ENCODE data around the gene NOG. TPM values are rescaled to one million over a fixed set of nuclear protein-coding genes. Genes with fewer than 3 reads are reported as not detected.

The NOG gene
- 2.2 TPM for total RNA-seq (ENCODE audit: insufficient read depth, low replicate concordance)

GRCh38 chr17:56593646-56594319 lies at the start of gene NOG:
NOG (plus strand) TSS chr17:56593699; CDS start chr17:56594224, 525 bp downstream.
- DNase-seq (ENCODE audit: low spot score): peak; percentile 79

- no peak for DNase-seq (ENCODE audit: low spot score)
Observed at GRCh38 chr17:56545106-56545505, 48.4 kb upstream of the NOG start.

DNA sequence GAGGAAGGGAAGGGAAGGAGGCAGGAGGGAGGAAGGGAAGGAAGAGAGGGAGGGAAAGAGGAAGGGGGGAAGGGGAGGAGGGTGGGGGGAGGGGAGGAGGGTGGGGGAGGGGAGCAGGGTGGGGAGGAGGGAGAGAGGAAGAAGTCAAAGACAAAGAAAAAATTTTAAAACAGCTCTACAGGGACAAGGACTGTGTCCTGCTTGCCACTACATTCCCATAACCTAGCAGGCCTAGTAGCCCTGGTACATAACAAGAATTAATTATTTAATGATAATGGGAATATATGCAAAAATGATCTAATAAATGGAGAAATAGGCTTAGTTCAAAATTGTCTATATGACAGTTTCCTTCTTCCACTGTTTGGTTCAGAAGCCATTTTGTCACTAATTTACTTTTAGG lies 47.6 kb upstream of the NOG start:
- DNase-seq (ENCODE audit: low spot score): no peak

DNA sequence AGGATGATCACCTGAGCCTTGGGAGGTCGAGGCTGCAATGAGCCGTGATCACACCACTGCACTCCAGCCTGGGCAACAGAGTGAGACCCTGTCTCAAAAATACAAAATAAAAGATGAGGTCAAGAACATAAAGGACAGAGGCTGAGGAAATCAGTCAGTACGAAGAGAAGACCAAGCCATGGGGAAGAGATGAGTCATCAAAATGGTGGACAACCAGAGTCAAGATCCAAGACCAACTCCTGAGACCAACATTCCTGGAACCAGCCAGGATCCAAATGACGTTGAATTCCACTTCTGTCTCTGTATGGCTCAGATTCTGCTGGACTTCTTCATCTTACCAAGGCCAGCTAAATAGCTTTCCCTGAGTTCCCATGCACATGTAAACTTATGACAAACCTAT lies 44.8 kb upstream of the NOG start:
- no peak for DNase-seq (ENCODE audit: low spot score)

DNA sequence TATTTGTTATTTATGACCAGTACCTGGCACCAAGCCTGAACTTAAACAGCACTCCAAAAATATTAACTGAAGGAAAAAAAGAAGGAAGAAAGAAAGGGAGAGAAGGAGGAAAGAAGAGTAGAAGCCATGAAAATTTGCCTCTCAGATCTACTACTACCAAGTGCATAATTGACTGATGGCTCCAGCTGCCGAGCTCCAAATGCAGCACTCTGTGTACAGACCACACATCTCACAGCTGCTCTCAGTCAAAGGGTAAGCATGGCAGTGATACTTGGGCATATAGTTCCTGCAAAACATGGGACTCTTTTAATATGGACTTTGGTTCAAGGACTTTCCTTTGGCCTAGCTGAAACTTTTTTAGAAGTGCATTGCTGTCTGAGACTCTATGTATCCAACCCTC lies 44.0 kb upstream of the NOG start:
- DNase-seq (ENCODE audit: low spot score): no peak

- no peak for DNase-seq (ENCODE audit: low spot score)
Observed at GRCh38 chr17:56557682-56558081, 35.8 kb upstream of the NOG start.

- no peak for DNase-seq (ENCODE audit: low spot score)
Observed at GRCh38 chr17:56558088-56558487, 35.4 kb upstream of the NOG start.

DNA sequence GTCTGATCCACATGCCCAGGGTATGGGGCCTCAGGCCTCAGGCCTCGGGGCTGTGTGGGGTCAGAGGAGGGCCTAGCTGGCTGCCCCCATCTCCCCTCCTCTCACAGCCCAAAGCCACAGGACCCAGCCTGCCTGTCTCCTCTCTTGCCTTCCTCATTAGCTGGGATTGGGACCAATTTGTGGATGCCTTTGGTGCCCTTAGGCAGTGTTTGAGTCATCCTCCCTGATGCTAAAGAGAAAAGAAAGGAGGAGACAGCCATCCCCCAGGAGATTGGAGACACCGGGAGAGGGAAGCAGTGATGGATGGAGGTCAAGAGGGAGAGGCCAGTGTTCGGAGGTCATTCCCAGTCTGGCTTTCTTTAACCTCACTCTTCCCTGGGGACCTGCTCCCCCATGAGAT lies 23.3 kb upstream of the NOG start:
- no peak for DNase-seq (ENCODE audit: low spot score)

DNA sequence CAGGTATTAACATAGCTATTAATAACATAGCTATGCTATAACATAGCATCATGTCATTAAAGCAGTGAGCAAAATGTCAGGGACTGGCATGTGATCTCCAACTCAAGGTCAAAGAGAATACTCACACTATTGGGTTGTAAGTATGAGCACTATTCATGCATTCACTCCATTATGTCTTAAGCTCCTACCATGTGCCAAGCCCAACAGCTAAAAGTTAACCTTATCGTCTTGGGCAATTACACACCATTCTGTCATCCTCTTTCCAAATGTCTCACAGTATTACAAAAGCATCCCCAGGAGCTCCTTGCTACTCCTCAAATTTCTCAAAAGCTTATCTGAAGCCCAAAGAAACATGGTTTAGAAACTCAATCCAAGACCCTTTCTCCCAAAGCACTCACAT lies 22.0 kb upstream of the NOG start:
- DNase-seq (ENCODE audit: low spot score): no peak

DNA sequence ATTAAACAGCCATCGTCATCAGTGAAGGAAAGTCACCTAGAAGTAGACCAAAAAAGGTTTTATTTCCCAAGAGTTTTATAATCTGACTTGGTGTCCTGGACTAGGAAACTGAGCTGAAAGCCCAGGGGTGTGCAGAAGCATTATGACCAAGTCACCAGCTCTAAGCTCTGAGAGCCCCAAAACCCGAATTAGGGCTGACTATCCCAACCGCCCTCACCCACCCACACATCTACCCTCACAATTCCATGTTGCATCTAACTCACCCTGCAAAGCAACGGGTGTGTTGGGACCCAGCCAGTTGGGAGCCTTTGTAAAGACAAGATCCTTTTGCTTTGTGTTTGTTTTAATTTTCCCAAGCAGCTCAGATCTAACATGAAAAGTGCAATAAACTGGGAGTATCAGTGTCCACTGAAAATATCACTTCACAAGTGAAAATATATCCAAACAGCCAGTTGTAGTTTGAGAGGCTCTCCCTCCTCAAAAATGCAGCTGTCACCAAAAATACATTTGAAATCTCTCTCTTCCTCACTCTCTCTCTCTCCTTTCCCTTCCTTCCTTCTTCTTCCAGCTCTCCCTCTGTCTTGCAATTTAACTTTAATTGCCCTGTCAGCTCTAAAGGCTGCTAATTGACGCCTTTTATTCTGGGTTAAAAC lies 16.2 kb upstream of the NOG start:
- DNase-seq (ENCODE audit: low spot score): no peak

- peak; percentile 19 for DNase-seq (ENCODE audit: low spot score)
Observed at GRCh38 chr17:56577843-56578204, 15.7 kb upstream of the NOG start.

GRCh38 chr17:56581635-56582627 lies 11.6 kb upstream of the NOG start:
- no peak for DNase-seq (ENCODE audit: low spot score)

DNA sequence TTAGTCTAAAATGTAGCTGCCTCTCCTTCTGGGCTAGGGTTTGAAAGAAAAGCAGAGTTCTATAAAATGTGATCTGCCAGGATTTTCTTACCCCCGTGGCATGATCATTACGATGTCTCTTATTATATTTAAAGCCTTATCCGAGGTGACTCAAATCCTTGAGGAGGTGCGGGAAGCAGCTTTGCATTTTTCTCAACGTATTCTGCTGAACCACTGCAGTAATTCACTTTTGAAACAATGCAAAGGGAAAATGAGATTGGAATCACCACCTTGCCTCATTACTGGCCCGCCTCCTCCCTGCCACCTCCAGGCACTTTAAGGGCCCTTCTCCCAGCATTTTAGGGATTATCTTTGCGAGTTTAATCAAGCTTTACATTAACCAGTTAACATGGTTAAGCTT lies 9.7 kb upstream of the NOG start:
- no peak for DNase-seq (ENCODE audit: low spot score)

- DNase-seq (ENCODE audit: low spot score): no peak
Observed at GRCh38 chr17:56587298-56587697, 6.2 kb upstream of the NOG start.

DNA sequence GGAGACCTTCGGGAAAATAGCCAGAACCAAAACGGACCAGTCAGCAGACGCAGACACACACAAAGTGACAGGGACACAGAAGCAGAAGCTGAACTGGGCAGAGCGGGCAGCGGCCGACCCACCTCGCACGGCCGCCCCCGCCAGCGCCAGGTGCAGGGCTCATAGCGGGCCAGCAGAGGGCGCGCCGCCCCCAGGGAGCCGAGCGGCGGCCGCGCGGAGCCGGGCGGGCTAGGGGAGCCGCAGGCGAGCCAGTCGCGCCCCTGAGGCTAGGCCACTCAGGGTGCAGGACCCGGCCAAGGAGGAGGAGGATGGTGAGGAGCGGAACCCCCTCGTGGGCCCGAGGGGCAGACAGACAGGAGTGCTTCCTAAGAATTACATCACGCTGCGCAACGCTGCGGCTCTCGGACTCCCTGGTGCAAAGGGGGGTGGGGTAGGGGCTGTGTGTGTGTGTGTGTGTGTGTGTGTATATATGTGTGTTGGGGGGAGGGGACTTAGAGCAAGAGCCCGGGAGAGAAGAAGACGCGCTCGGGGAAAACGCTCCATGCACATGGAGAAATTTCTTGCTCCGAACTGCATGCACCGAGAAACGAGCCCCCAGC lies 913 bp upstream of the NOG start:
- DNase-seq (ENCODE audit: low spot score): peak; percentile 56

DNA sequence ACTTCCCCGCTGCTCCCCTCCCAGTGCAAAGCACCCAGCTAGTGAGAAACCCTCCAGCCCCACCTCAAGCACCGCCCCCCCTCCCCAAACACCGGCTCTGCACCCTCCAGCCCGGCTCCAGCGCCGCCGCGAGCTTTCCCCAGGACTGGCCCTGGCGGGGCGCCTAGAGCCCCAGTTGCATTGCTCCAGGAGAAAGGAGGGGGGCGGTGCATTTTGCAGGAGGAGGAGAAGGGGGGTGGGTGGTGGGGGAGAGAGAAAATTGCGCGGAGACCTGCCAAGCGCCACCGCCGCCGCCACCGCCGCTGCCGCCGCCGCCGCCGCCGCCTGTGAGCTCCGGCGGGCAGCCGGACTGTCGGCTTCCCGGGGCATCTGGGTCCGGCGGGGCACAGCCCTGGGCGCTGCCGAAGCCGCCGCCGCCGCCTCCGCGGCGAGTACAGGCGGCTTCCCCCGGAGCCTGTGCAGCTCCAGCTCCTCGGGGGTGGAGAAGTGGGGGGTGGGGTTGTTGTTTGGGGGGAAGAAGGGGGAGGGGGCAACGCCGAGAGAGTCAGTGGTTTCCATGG lies 333 bp upstream of the NOG start:
- peak; percentile 50 for DNase-seq (ENCODE audit: low spot score)

DNA sequence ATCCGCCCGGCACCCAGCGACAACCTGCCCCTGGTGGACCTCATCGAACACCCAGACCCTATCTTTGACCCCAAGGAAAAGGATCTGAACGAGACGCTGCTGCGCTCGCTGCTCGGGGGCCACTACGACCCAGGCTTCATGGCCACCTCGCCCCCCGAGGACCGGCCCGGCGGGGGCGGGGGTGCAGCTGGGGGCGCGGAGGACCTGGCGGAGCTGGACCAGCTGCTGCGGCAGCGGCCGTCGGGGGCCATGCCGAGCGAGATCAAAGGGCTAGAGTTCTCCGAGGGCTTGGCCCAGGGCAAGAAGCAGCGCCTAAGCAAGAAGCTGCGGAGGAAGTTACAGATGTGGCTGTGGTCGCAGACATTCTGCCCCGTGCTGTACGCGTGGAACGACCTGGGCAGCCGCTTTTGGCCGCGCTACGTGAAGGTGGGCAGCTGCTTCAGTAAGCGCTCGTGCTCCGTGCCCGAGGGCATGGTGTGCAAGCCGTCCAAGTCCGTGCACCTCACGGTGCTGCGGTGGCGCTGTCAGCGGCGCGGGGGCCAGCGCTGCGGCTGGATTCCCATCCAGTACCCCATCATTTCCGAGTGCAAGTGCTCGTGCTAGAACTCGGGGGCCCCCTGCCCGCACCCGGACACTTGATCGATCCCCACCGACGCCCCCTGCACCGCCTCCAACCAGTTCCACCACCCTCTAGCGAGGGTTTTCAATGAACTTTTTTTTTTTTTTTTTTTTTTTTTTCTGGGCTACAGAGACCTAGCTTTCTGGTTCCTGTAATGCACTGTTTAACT lies 1.0 kb downstream of the NOG start:
- DNase-seq (ENCODE audit: low spot score): no peak

DNA sequence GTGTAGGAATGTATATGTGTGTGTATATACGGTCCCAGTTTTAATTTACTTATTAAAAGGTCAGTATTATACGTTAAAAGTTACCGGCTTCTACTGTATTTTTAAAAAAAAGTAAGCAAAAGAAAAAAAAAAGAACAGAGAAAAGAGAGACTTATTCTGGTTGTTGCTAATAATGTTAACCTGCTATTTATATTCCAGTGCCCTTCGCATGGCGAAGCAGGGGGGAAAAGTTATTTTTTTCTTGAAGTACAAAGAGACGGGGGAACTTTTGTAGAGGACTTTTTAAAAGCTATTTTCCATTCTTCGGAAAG lies 1.6 kb downstream of the NOG start:
- DNase-seq (ENCODE audit: low spot score): no peak

DNA sequence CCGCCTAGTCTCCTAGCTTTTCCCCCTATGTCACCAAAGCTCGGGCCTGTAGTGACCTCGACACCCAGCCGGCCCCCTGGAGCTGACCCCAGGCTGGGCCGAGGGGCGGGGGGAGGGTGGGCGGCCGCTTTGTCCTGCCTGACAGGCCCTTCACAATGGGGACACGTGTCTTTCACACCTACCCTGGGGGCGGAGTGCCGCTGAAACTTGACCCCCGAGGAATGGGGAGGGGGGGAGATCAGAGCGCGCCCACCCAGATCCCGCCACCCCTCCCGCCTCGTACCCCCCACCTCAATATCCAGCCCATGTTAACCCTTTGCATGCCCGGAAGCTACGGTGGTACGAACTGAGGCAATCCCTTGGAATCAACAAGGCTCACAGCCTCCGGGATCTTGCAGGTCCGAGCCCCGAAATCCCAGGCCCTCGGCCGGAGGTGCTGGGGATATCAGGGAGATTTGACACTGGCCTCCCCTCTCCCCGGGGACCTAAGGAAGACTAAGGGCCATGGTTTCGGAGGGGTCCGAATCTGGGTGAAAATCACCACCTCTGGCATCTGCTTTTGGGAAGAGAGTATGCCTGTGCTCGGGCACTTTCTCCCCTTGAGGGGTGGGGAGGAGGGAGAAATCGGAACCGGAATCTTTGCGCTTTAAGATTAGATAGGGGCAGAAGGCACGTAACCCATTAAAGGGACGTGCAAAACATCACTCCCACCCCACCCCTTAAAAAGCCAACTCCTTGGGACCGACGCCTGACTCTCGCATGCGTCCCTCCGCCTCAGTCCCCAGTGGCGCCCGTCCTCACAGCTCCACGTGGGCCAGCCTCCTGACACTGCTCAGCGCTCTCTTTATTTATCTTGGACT lies 2.6 kb downstream of the NOG start:
- no peak for DNase-seq (ENCODE audit: low spot score)
